OCI-LY3 (cell line): ENCODE measurements around the gene IL32.

Source experiments
- H2AFZ ChIP-seq: fragments of 200-600, 300-600 bp; shearing (Covaris generic); 2 replicates; pipeline ENCODE4 v1.6.0; 2014; ENCODE audit warnings: antibody characterized with exemption, low read depth, low read length
- H3K27ac ChIP-seq: fragments of 200-600, 300-600 bp; sonication (generic); 2 replicates; pipeline ENCODE4 v1.5.1; 2014; ENCODE audit warnings: mild to moderate bottlenecking, low read length, moderate library complexity, mixed read lengths
- H3K27me3 ChIP-seq: fragments of 200-600, 300-600 bp; sonication (generic); 2 replicates; pipeline ENCODE4 v1.6.1; 2014; ENCODE audit warnings: low read depth, low read length, mixed read lengths
- H3K36me3 ChIP-seq: fragments of 200-600, 300-600 bp; sonication (generic); replicated peaks from 2 replicates; pipeline ENCODE3; 2014; ENCODE audit warnings: low read depth, low read length, mixed read lengths
- H3K4me1 ChIP-seq: fragments of 300-600, 200-600 bp; sonication (generic); 2 replicates; pipeline ENCODE4 v1.6.1; 2014; ENCODE audit warnings: low read length, mixed read lengths
- H3K4me2 ChIP-seq: fragments of 200-600, 300-600 bp; sonication (generic); 2 replicates; pipeline ENCODE4 v1.6.1; 2014; ENCODE audit warnings: low read length, mixed read lengths
- H3K4me3 ChIP-seq: fragments of 300-600, 200-600 bp; sonication (generic); 2 replicates; pipeline ENCODE4 v1.5.1; 2014; ENCODE audit warnings: antibody characterized with exemption, mild to moderate bottlenecking, low read length, moderate library complexity
- H3K79me2 ChIP-seq: fragments of 300-600, 200-600 bp; shearing (Covaris generic); 2 replicates; pipeline ENCODE4 v1.6.1; 2014; ENCODE audit warnings: mild to moderate bottlenecking, low read length, mixed read lengths
- H3K9ac ChIP-seq: fragments of 300-600, 200-600 bp; shearing (Covaris generic); 2 replicates; pipeline ENCODE4 v1.6.0; 2014; ENCODE audit warnings: mild to moderate bottlenecking, low read length, moderate library complexity
- H3K9me3 ChIP-seq: fragments of 200-600, 300-600 bp; shearing (Covaris generic); 2 replicates; pipeline ENCODE4 v1.6.1; 2014; ENCODE audit warnings: low read length, mixed read lengths; ENCODE audit not compliant: insufficient read depth
- H4K20me1 ChIP-seq: fragments of 200-600, 300-600 bp; sonication (generic); 2 replicates; pipeline ENCODE4 v1.6.1; 2016; ENCODE audit warnings: low read length, mixed read lengths; ENCODE audit not compliant: insufficient read depth
- EZH2phosphoT487 ChIP-seq: fragments of 200-600 bp; shearing (Covaris generic); IDR thresholded peaks from 2 replicates; pipeline ENCODE4 v1.6.1; 2018; ENCODE audit warnings: antibody characterized with exemption, mixed run types, low read depth
- TF ChIP-seq, protein P1 (sequence below): fragments of 200-600, 300-600 bp; sonication (generic); IDR thresholded peaks from 2 replicates; pipeline ENCODE4 v1.5.1; 2014; ENCODE audit warnings: antibody characterized with exemption, low read length, low read depth

Gene IL32

DNA sequence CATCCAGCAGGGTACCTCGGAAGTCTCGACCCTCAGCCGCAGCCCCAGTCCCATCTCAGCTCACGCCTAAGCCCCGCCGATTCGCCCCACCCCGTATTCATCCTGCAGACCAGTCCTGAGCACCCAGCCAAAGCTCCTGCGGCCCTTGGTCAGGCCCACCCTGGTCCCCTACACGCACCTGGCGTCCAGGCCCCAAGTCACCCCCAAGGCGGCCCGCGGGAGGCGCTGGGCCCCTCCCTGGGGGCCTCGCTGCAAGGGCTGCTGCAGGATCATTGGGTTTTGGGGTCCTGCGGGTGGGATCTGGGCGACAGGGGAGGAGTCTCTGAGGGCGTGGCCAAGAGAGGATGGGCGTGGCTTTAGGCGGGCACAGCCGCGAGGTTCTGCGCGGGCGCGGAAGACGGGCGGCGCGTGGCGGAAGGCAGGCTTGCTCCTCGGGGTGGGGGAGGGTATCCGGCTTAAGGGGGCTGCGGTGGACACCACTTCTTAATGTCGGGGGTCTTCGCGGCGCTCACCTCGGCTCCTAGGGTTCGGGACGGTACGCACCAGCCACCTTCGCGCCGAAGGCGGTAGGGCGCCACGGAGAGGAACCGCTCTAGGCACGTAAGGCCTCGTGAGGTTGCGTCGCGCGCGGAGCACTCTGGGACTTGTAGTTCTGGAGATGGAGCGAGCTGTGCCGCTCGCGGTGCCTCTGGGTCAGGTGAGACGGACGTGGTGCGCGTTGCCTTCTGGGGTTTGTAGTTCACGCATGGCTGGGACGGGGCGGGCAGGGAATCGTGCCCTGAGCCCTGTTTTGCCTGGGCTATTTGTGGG lies 41.6 kb upstream of the IL32 start, which contains the start of the genes HCFC1R1 and THOC6:
Gene HCFC1R1, minus strand, starts transcription at position 274 of the 810 bp plus-strand sequence. Its CDS starts 1 bp downstream, at position 273.
Gene THOC6, plus strand, starts transcription at position 367 of the 810 bp plus-strand sequence. Its CDS starts 292 bp downstream, at position 659.
- Histone ChIP-seq H3K4me3 (peak within 1 kb of the TSS; percentile 78), H3K4me1 (peaks cover 32% of the 10 kb centered on the region), H3K27me3 (no peaks in the 10 kb centered on the region), H3K36me3 (peaks cover 9% of the 10 kb centered on the region), H2AFZ (peak within 1 kb of the TSS; percentile 55; the same call in 1 of the 2 replicates), H3K9me3 (no peaks in the 10 kb centered on the region), H3K9ac (peak within 1 kb of the TSS; percentile 84), H3K4me2 (peak within 1 kb of the TSS; percentile 77), H3K79me2 (no peaks in the 10 kb centered on the region), H3K27ac (peak within 1 kb of the TSS; percentile 72), H4K20me1 (no peaks in the 10 kb centered on the region)
- no peak for TF ChIP-seq EZH2phosphoT487

DNA sequence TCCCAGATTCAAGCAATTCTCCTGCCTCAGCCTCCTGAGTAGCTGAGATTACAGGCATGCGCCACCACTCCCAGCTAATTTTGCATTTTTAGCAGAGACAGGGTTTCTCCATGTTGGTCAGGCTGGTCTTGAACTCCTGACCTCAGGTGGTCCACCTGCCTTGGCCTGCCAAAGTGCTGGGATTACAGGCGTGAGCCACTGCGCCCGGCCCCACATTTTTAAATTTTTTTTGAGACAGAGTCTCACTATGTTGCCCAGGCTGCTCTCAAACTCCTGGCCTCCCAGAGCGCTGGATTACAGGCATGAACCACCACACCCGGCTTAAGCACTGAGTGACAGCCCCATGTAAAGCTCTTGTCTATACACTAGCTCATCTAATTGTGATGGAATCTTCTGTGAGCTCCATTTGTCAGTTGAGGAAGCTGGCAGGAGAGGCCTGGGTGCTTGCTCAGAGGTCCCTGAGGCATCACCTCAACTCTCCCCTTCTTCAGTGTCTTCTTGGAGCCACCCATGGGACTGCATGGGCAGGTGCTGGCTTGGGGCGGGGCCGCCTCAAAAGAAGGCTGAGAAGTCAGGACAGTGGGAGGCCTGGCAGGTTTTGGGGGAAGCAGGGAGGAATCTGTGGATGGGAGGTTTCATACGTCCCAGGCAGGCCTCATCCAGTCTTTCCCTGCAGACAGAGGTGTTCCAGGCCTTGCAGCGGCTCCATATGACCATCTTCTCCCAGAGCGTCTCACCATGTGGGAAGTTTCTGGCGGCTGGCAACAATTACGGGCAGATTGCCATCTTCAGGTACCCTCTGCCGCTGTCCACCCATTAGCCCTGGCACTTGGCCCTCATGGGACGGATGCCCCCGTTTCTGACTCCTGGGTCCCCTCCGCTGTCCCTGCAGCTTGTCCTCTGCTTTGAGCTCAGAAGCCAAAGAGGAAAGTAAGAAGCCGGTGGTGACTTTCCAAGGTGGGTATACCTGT lies 40.1 kb upstream of the IL32 start:
- no peak for TF ChIP-seq EZH2phosphoT487
- TF ChIP-seq, protein P1, sequence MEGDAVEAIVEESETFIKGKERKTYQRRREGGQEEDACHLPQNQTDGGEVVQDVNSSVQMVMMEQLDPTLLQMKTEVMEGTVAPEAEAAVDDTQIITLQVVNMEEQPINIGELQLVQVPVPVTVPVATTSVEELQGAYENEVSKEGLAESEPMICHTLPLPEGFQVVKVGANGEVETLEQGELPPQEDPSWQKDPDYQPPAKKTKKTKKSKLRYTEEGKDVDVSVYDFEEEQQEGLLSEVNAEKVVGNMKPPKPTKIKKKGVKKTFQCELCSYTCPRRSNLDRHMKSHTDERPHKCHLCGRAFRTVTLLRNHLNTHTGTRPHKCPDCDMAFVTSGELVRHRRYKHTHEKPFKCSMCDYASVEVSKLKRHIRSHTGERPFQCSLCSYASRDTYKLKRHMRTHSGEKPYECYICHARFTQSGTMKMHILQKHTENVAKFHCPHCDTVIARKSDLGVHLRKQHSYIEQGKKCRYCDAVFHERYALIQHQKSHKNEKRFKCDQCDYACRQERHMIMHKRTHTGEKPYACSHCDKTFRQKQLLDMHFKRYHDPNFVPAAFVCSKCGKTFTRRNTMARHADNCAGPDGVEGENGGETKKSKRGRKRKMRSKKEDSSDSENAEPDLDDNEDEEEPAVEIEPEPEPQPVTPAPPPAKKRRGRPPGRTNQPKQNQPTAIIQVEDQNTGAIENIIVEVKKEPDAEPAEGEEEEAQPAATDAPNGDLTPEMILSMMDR: no peak
- Histone ChIP-seq H3K79me2 (no peaks in the 10 kb centered on the region), H3K27ac (no peak overlapping the region), H3K9me3 (no peaks in the 10 kb centered on the region), H2AFZ (no peak overlapping the region), H3K27me3 (no peaks in the 10 kb centered on the region), H3K4me1 (peaks cover 28% of the 10 kb centered on the region), H3K4me2 (no peak overlapping the region), H3K36me3 (peaks cover 9% of the 10 kb centered on the region), H4K20me1 (no peaks in the 10 kb centered on the region), H3K9ac (no peak overlapping the region), H3K4me3 (no peak overlapping the region)

DNA sequence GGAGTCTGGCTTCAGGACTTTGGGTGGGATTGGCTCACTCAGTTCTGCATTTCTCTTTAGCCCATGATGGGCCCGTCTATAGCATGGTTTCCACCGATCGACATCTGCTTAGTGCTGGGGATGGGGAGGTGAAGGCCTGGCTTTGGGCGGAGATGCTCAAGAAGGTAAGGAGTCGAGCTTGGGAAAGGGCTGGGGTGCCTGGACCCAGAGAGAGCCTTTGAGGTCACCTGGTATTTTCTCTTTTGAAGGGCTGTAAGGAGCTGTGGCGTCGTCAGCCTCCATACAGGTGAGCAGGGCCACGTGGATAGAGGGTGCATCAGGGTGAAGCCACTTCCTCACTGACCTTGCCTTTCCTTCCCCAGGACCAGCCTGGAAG lies 39.4 kb upstream of the IL32 start:
- Histone ChIP-seq H3K4me3 (no peak overlapping the region), H3K9ac (no peak overlapping the region), H3K27me3 (no peaks in the 10 kb centered on the region), H4K20me1 (no peaks in the 10 kb centered on the region), H3K79me2 (no peaks in the 10 kb centered on the region), H3K36me3 (peaks cover 9% of the 10 kb centered on the region), H3K27ac (no peak overlapping the region), H3K4me1 (peaks cover 22% of the 10 kb centered on the region; the same call in 1 of the 2 replicates), H2AFZ (no peak overlapping the region), H3K4me2 (no peak overlapping the region), H3K9me3 (no peaks in the 10 kb centered on the region)
- TF ChIP-seq EZH2phosphoT487: no peak
- TF ChIP-seq, protein P1: no peak

DNA sequence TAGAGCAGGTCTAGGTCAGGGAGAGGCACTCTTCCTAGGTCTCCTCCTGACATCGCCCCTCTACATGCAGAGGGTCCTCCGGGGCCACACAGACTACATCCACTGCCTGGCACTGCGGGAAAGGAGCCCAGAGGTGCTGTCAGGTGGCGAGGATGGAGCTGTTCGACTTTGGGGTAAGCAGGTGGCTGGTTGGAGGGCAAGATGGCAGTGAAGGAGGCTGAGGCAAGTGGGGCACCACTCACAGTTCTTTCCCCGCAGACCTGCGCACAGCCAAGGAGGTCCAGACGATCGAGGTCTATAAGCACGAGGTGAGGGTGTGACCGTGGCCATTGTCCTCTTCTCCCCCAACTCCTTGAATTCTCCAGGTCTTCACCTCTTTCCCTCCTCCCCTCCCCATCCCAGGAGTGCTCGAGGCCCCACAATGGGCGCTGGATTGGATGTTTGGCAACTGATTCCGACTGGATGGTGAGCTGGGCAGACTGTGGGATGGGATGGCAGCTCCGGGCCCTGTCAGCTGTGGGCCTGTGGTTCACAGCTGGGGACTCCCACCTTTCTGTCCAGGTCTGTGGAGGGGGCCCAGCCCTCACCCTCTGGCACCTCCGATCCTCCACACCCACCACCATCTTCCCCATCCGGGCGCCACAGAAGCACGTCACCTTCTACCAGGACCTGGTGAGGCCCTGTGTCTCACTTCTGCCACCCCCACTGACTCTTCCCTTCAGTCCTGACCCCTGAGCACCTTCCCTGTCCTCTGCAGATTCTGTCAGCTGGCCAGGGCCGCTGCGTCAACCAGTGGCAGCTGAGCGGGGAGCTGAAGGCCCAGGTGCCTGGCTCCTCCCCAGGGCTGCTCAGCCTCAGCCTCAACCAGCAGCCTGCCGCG lies 38.6 kb upstream of the IL32 start:
- H4K20me1 ChIP-seq: no peaks in the 10 kb centered on the region
- no peaks in the 10 kb centered on the region for H3K9me3 ChIP-seq
- H3K79me2 ChIP-seq: no peaks in the 10 kb centered on the region
- H3K4me3 ChIP-seq: no peak overlapping the region
- no peak for TF ChIP-seq EZH2phosphoT487
- TF ChIP-seq, protein P1: no peak
- no peaks in the 10 kb centered on the region for H3K27me3 ChIP-seq
- H3K27ac ChIP-seq: no peak overlapping the region
- no peak overlapping the region for H3K9ac ChIP-seq
- H3K4me1 ChIP-seq: peaks cover 17% of the 10 kb centered on the region; the same call in 1 of the 2 replicates
- no peak overlapping the region for H2AFZ ChIP-seq
- peaks cover 9% of the 10 kb centered on the region for H3K36me3 ChIP-seq
- H3K4me2 ChIP-seq: no peak overlapping the region
